Activated T-helper 17 cell treated with anti-CD3 and anti-CD28 coated beads, Interleukin-2, amount 50 U/mL, for 72 hours (primary cell): ENCODE results near the gene AKR1D1. TPM values are rescaled to one million over a fixed set of nuclear protein-coding genes. Genes with fewer than 3 reads are reported as not detected.
"Not testable (repeated sequence)": the region's sequence is repeated elsewhere in the genome, so short reads cannot be mapped to it uniquely, and the experiment has no call there.

ENCODE experiments used
- ATAC-seq: fragments of 150-1000 bp; cut with Tn5 transposase; replicated peaks from 2 replicates; pipeline ENCODE4 v1.10.0; 2021; ENCODE audit warnings: mild to moderate bottlenecking, moderate library complexity
- H3K27ac Mint-ChIP-seq: one replicate; pipeline ENCODE4 v1.8.0; 2022; ENCODE audit warnings: mixed read lengths
- H3K27me3 Mint-ChIP-seq: one replicate; pipeline ENCODE4 v1.8.0; 2022; ENCODE audit warnings: mixed read lengths
- H3K36me3 Mint-ChIP-seq: one replicate; pipeline ENCODE4 v1.8.0; 2022; ENCODE audit warnings: low read depth, mild to moderate bottlenecking, mixed read lengths
- H3K4me1 Mint-ChIP-seq: one replicate; pipeline ENCODE4 v1.8.0; 2022; ENCODE audit warnings: mixed read lengths
- H3K4me3 Mint-ChIP-seq: one replicate; pipeline ENCODE4 v1.8.0; 2022; ENCODE audit warnings: mild to moderate bottlenecking, mixed read lengths
- H3K9me3 Mint-ChIP-seq: one replicate; pipeline ENCODE4 v1.8.0; 2022; ENCODE audit warnings: mixed read lengths
- total RNA-seq, 2 donors: library from RNA; stranded (reverse); gene quantifications; one replicate each; pipeline ENCODE4 v1.2.3, GENCODE V29; 2022

AKR1D1 gene, protein sequence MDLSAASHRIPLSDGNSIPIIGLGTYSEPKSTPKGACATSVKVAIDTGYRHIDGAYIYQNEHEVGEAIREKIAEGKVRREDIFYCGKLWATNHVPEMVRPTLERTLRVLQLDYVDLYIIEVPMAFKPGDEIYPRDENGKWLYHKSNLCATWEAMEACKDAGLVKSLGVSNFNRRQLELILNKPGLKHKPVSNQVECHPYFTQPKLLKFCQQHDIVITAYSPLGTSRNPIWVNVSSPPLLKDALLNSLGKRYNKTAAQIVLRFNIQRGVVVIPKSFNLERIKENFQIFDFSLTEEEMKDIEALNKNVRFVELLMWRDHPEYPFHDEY
- total RNA-seq, result not detected

DNA sequence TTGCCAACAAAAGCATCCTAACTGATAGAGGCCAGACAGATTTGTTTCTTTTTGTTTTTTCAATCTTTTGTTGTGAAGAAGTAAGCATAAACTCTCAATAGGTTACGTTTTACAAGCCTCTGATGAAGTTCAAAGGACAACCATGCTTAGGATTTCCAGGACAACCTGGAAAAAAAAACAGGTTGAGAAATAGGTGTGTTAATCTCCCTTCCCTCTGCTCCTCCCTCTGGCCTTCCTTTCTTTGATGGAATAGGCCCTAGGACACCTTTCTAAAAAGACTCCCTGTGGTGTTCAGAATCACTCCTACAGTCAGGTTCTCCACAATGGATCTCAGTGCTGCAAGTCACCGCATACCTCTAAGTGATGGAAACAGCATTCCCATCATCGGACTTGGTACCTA, at the start of gene AKR1D1:
Gene AKR1D1, plus strand, starts transcription at position 264 of the 400 bp plus-strand sequence. Its CDS starts 60 bp downstream, at position 324.
- peaks cover 6% of the 10 kb centered on the region for H3K27me3 Mint-ChIP-seq
- H3K4me3 Mint-ChIP-seq, result no peak within 1 kb of the TSS
- H3K36me3 Mint-ChIP-seq, result no peaks in the 10 kb centered on the region
- H3K27ac Mint-ChIP-seq, result no peak within 1 kb of the TSS
- H3K9me3 Mint-ChIP-seq, result peaks cover 3% of the 10 kb centered on the region
- H3K4me1 Mint-ChIP-seq, result no peaks in the 10 kb centered on the region
- no peak for ATAC-seq

DNA sequence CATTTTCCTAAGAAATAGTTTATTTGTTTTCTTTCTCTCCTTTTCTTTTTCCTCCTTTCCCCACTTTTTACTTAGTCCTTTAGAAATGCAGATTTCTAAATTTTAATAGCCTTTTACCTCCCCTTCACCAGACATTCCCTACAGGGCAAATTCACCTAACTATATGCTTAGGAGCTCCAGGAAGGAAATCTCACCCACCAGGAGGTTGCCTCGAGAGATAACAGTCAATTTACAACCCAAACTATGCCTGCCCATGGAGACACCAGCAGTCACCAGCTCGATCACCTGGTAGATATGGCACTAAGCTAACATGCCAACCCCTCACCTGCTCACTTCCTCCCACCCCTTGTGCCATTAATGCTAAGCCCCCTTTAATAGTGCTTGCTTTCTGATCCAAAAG, 49.2 kb upstream of the AKR1D1 start:
- Mint-ChIP-seq H3K27me3 (peaks cover 9% of the 10 kb centered on the region), H3K36me3 (no peaks in the 10 kb centered on the region), H3K4me1 (no peaks in the 10 kb centered on the region), H3K9me3 (no peaks in the 10 kb centered on the region), H3K27ac (no peak overlapping the region), H3K4me3 (no peak overlapping the region)
- ATAC-seq, result no peak

DNA sequence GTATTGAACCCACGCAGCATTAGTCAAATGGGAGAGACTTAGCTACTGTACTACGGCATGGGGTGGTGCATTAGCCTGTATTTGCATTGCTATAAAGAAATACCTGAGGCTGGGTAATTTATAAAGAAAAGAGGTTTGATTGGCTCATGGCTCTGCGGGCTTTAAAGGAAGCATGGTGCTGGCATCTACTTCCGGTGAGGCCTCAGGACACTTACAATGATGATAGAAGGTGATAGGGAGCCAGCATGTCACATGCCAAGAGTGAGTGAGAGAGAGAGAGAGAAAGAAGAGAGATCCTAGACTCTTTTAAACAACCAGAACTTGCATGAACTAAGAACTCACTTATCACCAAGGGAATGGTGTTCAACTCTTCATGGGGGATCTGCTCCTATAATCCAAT, 47.1 kb upstream of the AKR1D1 start:
- H3K4me3 Mint-ChIP-seq, result no peak overlapping the region
- no peaks in the 10 kb centered on the region for H3K9me3 Mint-ChIP-seq
- no peak for ATAC-seq
- no peaks in the 10 kb centered on the region for H3K4me1 Mint-ChIP-seq
- H3K36me3 Mint-ChIP-seq, result no peaks in the 10 kb centered on the region
- no peak overlapping the region for H3K27ac Mint-ChIP-seq
- peaks cover 9% of the 10 kb centered on the region for H3K27me3 Mint-ChIP-seq

DNA sequence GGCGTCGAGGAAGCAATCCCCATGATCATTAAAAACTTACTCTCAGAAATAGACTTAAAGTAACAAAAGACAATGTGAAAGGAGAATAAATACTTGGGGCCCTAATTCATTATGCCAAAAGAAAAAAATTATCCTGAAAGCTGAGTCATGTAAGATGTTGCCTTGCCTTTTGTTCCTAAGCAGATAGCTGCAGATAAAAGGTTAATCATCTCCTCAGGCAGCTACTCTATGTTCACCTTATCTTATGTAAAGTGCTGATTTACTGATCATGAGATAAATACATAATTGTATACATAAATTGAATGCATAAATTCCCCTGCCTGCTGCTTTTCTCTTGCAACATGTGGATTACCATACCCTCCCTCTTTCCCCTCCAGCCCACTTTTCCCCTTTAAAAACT, 46.3 kb upstream of the AKR1D1 start:
- Mint-ChIP-seq H3K9me3 (no peaks in the 10 kb centered on the region), H3K4me1 (no peaks in the 10 kb centered on the region), H3K27me3 (peaks cover 9% of the 10 kb centered on the region), H3K27ac (no peak overlapping the region), H3K4me3 (no peak overlapping the region), H3K36me3 (no peaks in the 10 kb centered on the region)
- ATAC-seq, result no peak

DNA sequence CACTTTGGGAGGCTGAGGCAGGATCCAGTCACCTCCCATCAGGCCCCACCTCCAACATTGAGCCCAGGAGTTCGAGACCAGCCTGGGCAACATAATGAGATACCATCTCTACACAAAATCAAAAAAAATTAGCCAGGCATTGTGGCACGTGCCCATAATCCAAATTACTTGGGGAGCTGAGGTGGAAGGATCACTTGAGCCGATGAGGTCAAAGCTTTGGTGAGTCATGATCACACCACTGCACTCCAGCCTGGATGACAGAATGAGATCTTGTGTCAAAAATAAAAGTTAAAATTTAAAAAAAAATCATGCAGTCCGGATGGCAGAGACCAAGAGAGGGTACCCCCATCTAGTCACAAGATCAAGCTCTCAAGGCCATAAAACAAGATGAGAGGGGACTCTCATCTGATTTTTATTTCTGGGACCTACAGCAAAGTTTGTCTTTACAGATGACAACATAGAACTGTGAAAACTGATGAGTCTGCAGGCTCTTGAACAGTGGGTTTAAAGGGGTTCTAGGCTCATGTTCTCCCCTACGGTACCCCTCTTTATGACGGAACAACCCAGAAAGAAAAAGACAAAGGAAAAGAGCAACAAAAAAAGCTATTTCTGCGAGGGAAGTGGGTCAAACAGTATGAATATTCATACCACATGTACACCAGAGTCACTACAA, 45.4 kb upstream of the AKR1D1 start:
- no peaks in the 10 kb centered on the region for H3K4me1 Mint-ChIP-seq

DNA sequence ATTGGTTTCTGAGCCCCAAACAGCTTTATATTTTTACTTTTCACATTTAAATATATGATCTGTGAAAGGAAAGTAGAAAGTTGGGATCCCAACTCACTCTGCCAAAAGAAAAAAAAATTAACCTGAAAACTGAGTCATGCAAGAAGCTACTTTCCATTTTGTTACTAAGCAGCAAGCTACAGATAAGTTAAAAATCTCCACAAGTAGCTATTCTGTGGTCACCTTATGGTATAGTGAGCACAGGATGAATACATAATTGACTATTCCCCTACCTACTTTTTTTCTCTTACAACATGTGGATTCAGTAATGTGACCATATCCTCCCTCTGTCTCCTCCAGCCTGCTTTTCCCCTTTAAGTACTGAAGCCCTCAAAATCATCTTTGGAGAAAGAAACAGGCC, 44.1 kb upstream of the AKR1D1 start:
- Mint-ChIP-seq H3K4me3 (no peak overlapping the region), H3K4me1 (no peaks in the 10 kb centered on the region), H3K36me3 (no peaks in the 10 kb centered on the region), H3K9me3 (peaks cover 3% of the 10 kb centered on the region), H3K27me3 (peaks cover 16% of the 10 kb centered on the region), H3K27ac (no peak overlapping the region)
- ATAC-seq, result peak; percentile 45

More for the DNA sequence above, 45.4 kb upstream of the AKR1D1 start:
- Mint-ChIP-seq H3K27me3 (peaks cover 12% of the 10 kb centered on the region), H3K36me3 (no peaks in the 10 kb centered on the region), H3K9me3 (no peaks in the 10 kb centered on the region), H3K4me3 (no peak overlapping the region), H3K27ac (no peak overlapping the region)
- ATAC-seq, result no peak

DNA sequence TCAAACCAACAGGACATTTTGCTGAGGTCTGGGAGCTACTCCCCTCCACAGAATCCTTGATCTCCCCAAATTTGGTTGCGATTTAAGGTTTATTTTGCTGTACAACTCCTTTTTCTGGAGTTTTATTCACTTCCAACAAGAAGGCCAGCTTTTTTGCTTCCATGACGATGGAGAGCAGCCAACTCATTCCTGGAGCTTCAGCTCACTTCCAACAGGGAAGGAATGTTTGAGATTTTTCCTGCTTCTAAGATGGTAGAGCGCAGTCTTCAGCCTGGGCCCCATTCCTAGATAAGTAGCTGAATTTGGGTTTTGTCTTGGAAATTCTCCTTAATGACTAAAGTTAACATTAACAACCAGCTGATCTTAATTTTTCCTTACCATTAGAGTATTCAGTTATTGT, 43.5 kb upstream of the AKR1D1 start:
- Mint-ChIP-seq H3K4me1 (no peaks in the 10 kb centered on the region), H3K9me3 (peaks cover 3% of the 10 kb centered on the region), H3K27me3 (peaks cover 16% of the 10 kb centered on the region), H3K27ac (no peak overlapping the region), H3K4me3 (no peak overlapping the region), H3K36me3 (no peaks in the 10 kb centered on the region)
- ATAC-seq, result no peak

DNA sequence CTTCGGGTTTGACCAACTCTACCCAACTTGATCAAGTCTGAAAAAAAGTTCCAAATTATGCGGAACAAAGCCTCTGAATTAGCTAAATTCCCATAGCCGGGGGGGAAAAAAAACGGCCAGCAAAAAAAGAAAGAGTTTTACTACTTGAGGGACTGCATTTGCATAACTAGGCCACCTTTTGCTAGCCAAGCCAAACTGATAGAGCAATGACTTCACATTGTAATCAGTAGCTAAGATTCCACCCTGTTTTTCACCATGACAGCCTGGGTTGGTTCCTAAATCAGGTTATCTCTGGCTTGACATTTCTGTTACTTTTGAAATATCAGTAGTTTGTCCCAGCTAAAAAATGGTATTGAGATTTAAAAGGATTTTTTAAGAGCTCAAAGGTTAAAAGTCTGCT, 43.0 kb upstream of the AKR1D1 start:
- Mint-ChIP-seq H3K4me1 (no peaks in the 10 kb centered on the region), H3K36me3 (no peaks in the 10 kb centered on the region), H3K9me3 (peaks cover 3% of the 10 kb centered on the region), H3K4me3 (no peak overlapping the region), H3K27me3 (peaks cover 14% of the 10 kb centered on the region), H3K27ac (no peak overlapping the region)
- no peak for ATAC-seq

DNA sequence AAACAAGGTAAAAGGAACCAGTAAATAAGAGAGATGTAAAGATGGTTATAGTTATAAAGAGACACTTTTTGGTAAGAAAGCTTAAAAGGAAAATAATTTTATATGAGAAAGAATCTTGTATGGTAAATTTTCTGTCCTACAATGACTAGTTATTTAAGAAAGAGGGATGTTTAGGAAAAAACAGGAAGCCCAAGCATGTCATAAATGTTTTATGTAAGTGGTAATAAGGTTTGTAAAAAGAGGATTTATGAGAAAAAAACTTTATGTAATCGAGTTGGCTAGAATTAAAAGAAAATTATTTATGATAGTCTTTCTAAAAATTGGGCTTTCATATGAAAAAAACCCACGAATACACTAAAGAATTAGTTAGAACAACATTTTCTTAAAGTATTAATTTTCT, 40.1 kb upstream of the AKR1D1 start:
- Mint-ChIP-seq H3K27me3 (peaks cover 28% of the 10 kb centered on the region), H3K36me3 (no peaks in the 10 kb centered on the region), H3K4me1 (no peaks in the 10 kb centered on the region), H3K4me3 (no peak overlapping the region), H3K9me3 (peaks cover 7% of the 10 kb centered on the region), H3K27ac (no peak overlapping the region)
- ATAC-seq, result no peak

DNA sequence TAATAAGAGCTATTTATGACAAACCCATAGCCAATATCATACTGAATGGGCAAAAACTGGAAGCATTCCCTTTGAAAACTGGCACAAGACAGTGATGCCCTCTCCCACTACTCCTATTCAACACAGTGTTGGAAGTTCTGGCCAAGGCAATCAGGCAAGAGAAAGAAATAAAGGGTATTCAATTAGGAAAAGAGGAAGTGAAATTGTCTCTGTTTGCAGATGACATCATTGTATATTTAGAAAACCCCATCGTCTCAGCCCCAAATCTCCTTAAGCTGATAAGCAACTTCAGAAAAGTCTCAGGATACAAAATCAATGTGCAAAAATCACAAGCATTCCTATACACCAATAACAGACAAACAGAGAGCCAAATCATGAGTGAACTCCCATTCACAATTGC, 36.2 kb upstream of the AKR1D1 start:
- not testable (repeated sequence) for ATAC-seq, H3K4me1 Mint-ChIP-seq, H3K9me3 Mint-ChIP-seq, H3K4me3 Mint-ChIP-seq, H3K27ac Mint-ChIP-seq, H3K36me3 Mint-ChIP-seq
- peaks cover 26% of the 10 kb centered on the region for H3K27me3 Mint-ChIP-seq

DNA sequence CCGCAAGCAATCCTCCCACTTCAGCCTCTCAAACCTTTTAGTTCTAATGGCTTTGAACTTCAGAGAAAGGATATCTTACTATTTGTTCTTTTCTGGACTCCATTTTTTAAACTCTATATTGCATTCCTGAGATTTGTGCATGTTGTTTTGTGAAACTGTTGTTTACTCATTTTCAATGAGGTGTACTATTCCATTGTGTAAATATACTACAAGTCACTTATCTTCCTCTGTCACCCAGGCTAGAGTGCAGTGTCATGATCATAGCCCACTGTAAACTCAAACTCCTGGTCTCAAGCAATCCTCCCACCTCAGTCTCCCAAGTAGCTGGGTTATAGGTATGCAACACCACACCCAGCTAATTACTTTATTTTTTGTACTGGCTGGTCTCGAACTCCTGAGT, 31.4 kb upstream of the AKR1D1 start:
- no peaks in the 10 kb centered on the region for H3K4me1 Mint-ChIP-seq
- no peak overlapping the region for H3K27ac Mint-ChIP-seq
- no peaks in the 10 kb centered on the region for H3K36me3 Mint-ChIP-seq
- ATAC-seq, result no peak
- no peak overlapping the region for H3K4me3 Mint-ChIP-seq
- H3K9me3 Mint-ChIP-seq, result peaks cover 3% of the 10 kb centered on the region
- H3K27me3 Mint-ChIP-seq, result peaks cover 14% of the 10 kb centered on the region

DNA sequence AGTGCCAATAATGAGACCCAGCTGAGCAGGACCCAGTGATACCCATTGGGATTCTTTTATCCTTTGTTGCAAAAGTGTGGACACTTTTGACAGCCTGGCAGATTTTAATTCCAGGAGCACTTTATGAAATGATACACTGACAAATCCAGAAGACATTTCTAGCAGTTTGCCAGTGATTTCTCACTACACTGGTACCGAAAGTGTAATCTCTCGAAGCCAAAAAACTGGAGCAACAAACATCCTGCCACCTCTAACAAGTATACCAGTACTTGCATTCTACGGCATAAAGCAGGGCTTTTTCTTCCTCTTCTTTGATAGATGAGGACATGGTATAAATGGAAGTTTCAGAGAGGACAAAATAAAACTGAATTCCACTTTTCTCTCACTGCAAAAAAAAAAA, 28.4 kb upstream of the AKR1D1 start:
- no peak for ATAC-seq
- H3K27me3 Mint-ChIP-seq, result peaks cover 8% of the 10 kb centered on the region
- no peaks in the 10 kb centered on the region for H3K36me3 Mint-ChIP-seq
- H3K9me3 Mint-ChIP-seq, result peaks cover 3% of the 10 kb centered on the region
- no peak overlapping the region for H3K27ac Mint-ChIP-seq
- H3K4me3 Mint-ChIP-seq, result no peak overlapping the region
- H3K4me1 Mint-ChIP-seq, result no peaks in the 10 kb centered on the region

DNA sequence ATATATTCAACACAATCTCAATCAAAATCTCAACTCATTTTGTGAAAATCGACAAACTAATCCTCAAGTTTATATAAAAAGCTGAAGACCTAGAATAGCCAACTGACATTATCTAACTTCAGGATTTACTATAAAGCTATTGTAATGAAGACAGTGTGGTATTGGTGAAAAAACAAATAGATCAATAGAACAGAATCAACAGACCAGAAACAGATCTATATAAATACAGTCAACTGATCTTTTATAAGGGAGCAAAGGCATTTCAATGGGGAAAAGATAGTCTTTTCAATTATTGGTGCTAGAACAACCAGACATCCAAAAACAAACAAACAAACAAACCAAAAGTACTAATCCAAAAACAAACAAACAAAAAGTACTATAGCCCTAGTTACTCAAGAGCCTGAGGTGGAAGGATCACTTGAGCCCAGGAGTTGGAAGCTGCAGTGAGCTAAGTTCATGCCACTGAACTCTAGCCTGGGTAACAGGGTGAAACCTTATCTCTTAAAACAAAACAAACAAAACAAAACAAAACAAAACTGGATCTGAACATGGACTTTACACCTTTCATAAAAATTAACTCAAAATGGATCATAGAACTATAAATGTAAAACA, 26.6 kb upstream of the AKR1D1 start:
- H3K9me3 Mint-ChIP-seq, result peaks cover 3% of the 10 kb centered on the region
- no peaks in the 10 kb centered on the region for H3K36me3 Mint-ChIP-seq
- H3K4me1 Mint-ChIP-seq, result no peaks in the 10 kb centered on the region
- H3K4me3 Mint-ChIP-seq, result no peak overlapping the region
- ATAC-seq, result no peak
- no peak overlapping the region for H3K27ac Mint-ChIP-seq
- peaks cover 8% of the 10 kb centered on the region for H3K27me3 Mint-ChIP-seq

DNA sequence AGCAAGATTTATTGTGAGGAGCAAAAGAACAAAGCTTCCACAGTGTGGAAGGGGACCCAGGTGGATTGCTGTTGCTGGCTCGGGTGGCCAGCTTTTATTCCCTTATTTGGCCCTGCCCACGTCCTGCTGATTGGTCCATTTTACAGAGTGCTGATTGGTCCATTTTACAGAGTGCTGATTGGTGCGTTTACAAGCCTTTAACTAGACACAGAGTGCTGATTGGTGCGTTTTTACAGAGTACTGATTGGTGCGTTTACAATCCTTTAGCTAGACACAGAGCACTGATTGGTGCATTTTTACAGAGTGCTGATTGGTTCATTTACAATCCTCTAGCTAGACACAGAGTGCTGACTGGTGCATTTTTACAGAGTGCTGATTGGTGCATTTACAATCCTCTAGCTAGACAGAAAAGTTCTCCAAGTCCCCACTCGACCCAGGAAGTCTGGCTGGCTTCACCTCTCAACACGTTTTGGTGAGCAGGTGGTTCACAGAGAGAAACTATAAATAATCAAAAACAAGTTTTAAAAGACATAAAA, 24.5 kb upstream of the AKR1D1 start:
- not testable (repeated sequence) for H3K4me3 Mint-ChIP-seq, H3K4me1 Mint-ChIP-seq, ATAC-seq, H3K27ac Mint-ChIP-seq, H3K36me3 Mint-ChIP-seq, H3K9me3 Mint-ChIP-seq, H3K27me3 Mint-ChIP-seq

DNA sequence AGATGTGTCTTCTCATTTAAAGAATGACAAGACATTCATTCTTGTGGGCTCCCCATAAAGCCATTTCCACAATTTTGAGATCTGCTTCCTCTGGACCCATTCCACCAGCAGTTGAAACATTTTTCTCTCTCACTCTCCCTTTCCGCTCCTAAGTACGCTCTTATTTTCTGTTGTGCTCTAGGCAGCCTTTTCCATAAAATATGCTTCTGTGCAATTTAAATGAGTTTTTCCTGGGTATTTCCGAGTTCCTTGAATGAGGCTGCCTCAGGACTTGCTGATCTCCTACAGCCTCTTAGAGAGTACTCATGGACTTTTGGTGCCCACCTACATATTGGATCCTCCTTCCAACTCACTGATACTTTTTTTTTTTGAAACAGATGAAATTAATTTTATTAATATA, 23.6 kb upstream of the AKR1D1 start:
- no peak for ATAC-seq
- no peak overlapping the region for H3K4me3 Mint-ChIP-seq
- no peaks in the 10 kb centered on the region for H3K36me3 Mint-ChIP-seq
- no peaks in the 10 kb centered on the region for H3K4me1 Mint-ChIP-seq
- H3K27me3 Mint-ChIP-seq, result peaks cover 4% of the 10 kb centered on the region
- no peak overlapping the region for H3K27ac Mint-ChIP-seq
- H3K9me3 Mint-ChIP-seq, result peaks cover 3% of the 10 kb centered on the region
